GM21367 (cell line): ENCODE measurements around the gene STAG1.
"Not testable (repeated sequence)": the region's sequence is repeated elsewhere in the genome, so short reads cannot be mapped to it uniquely, and the experiment has no call there.

ENCODE experiments used
- ATAC-seq: cut with Tn5 transposase; IDR thresholded peaks from one replicate; pipeline ENCODE4 v1.9.1; 2021; ENCODE audit not compliant: unreplicated experiment

Gene STAG1

DNA sequence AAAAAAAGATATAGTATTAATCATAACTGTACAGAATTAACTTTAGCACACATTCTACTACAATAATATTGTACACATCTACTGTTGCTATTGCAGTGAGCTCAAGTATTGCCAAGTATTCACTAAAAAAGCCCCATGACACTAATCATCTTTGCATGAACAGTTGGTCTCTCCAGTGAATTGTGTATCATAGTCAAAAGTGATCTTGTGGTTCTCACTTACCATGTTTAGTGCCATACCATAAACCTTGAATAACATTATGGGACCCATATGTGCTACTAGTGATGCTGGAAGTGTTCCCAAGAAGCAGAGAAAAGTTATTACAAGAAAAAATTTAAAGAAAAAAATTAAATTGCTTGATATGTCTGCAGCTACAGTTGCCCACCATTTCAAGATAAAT lies 324.9 kb downstream of the STAG1 start:
- no peak for ATAC-seq

DNA sequence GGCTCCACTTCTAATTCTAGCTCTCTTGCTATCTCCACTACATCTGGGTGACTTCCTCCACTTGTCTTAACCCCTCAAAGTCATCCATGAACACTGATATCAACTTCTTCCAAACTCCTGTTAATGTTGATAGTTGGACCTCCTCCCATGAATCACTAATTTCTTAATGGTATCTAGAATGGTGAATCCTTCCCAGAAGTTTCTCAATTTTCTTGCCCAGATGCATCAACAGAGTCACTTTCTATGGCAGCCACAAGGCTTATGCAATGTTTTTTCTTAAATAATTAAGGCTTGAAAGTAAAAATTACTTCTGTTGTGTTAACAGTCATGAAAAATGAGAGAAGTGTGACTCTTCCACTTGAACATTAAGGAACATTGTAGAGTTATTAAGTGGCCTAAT lies 337.7 kb downstream of the STAG1 start:
- no peak for ATAC-seq

DNA sequence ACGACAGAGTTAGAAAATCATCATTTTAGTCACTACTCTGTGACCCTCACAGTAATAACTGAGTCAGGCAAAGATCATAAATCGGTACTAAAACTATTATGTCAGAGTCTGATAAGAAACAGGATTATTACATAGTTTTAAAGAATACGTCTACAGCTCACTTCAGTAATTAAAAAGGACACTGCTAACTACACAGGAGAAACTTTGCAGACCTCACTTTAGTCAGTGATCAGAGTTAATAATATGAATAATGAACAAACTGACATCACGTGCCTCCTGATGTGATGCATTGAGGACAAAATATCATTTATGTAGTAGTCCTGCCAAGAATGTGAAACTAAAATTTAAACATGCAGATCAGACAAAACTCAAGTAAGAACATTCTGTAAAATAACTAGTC lies 339.9 kb downstream of the STAG1 start:
- ATAC-seq = no peak

DNA sequence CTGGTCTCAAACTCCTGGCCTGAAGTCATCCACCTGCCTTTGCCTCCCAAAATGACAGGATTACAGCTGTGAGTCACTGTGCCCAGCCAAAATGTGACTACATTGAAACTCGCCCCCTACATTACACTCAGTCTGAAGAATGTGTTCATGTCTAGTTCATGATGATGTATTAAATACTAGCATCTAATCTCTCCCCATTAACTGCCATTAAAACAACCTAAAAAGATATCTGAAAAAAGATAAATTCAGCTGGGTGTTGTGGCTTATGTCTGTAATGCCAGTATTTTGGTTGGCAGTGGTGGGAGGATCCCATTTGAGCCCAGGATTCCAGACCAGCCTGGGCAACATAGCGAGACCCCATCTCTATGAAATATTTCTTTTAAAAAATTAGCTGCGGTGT lies 342.6 kb downstream of the STAG1 start:
- ATAC-seq = no peak

DNA sequence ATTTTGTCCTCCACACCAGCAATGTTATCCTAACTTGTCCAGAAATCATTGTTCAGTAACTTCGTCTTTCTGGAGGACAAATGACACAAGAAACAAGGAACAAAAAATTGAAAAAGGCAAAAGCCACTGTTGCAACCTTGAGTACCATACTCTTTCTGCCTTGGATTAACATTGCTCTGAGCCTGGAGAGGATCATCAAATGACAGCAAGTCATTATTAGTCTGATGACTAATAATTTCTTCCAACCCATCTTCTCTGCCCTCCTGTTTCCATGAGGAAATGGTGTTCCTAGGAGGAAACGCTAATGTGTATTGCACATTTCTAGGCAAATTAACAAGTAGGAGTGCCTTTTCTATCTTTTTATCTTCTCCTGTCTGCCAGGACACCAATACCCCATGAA lies 348.1 kb downstream of the STAG1 start:
- ATAC-seq = no peak

DNA sequence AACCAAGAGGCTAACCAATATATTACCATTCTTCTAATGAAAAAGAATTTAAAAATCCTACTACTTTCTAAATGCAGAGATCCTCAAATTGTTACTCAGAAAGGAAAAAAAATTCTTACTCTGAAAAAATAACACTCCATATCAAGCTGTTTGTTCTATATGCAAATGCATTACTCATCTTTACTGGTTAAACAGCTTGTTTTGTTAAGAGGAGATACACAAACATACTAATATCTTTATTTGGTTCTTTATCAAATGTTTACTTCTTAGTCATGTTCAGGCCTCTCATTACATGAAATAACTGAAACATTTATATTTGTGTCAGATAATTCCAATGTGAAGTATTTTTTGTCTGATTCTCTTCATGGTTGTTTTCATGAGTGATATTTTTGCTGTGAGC lies 355.3 kb downstream of the STAG1 start:
- ATAC-seq = no peak

DNA sequence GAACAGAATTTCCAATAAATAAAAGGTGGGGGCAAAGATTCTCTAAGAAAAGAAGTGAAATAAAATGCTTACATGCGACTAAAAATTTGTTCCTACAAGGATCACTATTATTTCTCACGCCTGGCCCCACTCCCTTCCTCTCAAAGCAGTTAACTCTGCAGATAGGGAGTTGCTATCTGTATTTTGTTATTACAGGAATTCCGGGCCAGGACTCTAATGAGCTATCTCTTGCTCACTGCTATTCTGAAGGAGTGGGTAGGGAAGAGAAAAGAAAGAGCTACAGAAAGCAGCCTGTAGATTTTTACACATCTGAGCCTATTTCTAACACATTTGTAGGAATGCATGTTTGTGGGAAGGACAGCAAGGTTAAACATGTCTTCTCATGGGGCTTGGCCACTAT lies 361.6 kb downstream of the STAG1 start:
- ATAC-seq = no peak

DNA sequence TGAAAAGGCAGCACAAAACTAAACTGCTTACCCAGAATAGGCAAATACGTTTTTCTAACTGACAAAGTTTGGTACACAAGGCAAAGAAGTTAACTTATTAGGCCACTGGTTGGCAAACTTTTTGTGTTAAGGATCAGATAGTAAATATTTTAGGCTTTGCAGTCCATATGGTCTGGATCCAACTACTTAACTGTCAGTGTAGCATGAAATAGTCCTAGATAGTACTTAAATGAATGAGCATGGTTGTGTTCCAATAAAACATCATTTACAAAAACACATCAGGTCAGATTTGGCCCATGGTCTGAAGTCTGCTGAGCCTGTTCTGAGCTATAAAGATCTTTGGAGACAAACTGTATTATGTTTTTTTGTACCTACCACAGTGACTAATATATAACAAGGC lies 365.1 kb downstream of the STAG1 start:
- ATAC-seq = no peak

DNA sequence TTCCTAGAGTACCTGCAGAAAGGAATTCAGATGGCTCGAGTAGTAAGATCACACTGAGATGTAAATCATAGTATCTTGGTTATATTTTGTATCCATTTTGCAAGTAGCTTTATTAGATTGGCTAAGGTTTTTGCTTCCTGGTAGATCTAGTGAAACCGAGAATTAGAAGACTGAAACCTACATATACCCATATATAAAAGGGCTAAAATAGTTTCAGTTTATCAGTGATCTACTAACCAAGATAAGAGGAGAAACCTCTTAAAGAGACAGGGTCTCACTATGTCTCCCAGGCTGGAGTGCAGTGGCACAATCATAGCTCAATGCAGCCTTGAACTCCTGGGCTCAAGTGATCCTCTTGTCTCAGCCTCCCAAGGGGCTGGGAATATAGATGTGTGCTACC lies 366.7 kb downstream of the STAG1 start:
- ATAC-seq = peak; percentile 87

DNA sequence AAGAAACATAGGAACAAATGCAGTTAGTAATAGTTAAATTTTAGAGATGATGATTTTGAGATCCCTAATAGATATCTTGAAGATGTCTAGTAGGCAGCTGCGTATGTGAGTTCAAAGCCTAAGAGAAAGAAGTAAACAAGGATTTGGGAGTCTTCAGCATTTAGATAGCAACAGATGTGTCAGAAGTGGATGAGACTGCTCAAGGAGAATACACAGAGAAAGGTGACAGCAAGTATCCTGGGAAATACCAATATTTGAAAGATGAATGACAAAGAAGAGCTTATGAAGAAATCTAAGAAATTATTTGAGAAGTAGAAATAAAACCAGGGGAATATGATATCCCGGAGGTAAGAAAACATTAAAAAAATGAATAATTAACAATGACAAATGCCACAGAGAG lies 371.1 kb downstream of the STAG1 start:
- ATAC-seq = no peak

DNA sequence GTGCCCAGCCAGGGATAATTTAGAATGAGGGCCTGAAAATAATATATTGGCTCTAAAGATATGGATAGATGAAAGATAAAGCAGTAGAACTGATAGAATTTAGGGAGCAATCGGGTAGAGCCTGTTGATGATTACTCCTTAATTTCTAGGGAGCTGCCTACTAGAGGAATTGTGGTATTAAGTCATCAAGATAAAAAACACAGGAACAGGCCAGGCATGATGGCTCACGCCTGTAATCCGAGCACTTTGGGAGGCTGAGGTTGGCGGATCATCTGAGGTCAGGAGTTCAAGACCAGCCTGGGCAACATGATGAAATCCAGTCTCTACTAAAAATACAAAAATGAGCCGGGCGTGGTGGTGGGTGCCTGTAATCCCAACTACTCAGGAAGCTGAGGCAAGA lies 371.6 kb downstream of the STAG1 start:
- no peak for ATAC-seq

DNA sequence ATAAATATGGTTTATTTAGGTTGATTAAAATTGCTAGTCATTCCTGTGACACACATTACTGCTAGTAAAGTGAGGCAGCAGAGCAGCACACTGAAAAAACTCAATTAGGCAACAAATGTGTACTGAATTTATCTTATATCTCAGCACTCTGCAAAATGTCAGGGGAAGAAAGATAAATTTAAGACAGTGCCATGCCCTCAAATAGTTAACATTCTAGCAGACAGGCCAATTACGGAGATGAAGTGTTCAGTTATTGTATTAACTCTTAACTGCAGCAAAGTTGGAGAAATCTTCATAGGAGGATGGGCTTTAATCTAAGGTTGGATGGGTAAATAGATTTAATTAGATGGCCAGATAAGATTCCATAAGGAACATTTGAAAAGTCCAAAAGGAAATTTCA lies 374.2 kb downstream of the STAG1 start:
- no peak for ATAC-seq

DNA sequence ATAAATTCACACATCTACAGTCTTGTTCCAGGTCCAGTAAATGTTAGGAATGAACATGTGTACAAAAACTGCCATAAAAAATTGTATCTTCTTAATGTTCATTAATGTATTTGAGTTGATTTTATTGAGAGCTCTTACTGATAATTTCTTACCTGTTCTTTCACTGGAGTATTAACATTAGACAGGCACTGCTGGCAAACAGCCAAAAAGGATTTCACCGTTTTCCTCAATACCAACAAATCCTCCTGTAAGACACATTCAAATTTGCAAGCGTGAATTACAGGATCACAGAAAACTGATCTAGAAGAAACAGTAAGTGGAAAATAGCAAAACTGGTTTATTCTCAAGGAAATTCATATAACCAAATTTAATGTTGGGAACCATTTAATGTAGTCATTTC lies 374.7 kb downstream of the STAG1 start:
- no peak for ATAC-seq

DNA sequence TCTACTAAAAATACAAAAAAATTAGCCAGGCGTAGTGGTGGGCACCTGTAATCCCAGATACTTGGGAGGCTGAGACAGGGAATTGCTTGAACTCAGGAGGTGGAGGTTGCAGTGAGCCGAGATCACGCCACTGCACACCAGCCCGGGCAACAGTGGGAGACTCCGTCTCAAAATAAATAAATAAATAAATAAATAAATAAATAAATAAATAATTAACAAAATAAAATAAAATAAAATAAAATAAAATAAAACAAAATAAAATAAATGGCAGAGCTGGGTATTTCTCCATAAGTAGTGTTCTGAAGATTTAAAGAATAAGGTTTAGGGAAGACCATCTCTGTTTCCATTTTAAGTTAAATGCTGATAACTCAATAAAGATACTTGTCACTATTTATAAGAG lies 376.4 kb downstream of the STAG1 start:
- ATAC-seq = not testable (repeated sequence)

DNA sequence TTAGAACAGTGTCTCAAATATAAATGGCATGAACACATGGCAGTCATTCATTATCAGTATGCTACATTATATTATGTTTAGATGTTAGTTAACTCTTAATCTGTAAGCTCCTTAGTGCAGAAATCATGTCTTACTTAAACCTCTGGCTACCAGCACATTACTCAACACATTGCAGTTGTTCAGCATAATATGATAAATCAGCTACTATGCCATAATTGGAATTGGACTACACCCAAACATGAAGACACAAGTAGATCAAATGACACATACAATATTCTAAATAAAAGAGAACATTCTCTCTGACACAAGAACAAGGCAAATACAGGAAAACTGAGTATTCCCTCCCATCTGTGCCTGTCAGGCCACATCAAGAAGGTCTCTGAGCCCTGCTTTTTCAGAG lies 385.9 kb downstream of the STAG1 start:
- ATAC-seq = no peak

DNA sequence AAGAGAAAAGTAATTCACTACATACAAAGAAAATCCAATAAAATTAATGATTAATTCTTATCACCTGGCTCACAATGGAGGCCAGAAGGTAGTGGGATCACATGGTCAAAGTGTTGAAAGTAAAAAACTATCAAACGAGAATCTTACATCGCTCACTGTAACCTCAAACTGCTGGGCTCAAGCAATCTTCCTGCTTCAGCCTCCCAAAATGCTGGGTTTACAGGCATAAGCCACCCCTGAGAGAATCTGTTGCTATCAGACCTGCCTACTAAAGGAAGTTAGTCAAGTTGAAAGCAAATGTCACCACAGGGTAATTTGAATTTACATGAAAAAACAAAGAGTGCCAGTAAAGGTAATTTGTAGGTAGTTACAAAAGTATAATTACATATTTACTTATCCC lies 398.7 kb downstream of the STAG1 start:
- ATAC-seq = peak; percentile 51

DNA sequence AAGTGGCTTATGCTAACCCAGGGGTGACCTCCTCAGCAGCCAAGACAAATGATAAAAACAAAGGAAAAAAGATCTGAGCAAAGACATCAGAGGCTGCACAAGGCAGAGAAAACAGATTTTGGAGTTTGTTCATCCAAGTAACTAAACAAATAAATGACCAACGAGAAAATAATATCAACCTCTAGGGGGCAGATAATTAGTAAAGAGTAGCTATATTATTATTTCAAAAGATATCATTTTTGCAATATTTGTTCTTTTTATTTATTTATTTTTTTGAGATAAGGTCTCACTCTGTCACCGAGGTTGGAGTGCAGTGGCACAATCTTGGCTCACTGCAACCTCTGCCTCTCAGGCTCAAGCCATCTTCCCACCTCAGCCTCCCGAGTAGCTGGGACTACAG lies 400.3 kb downstream of the STAG1 start:
- no peak for ATAC-seq

DNA sequence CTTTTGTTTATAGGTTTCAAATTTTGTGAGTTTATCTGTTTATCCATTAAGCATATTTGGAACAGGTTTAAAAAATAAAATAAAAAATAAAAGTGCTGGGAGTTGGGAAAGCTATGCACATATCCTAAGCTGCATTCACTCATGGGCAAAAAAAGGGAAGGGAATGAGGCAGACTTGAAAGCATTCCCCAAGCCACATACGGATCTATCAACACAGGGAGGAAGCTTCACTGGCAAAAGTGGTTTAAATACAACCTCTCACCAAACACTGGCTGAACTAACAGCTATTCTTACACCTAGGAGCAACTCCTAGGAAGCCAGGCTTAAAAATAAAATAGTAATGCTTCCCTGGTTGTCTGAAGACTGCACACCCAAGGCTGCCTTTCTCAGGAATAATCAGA lies 400.8 kb downstream of the STAG1 start:
- no peak for ATAC-seq

DNA sequence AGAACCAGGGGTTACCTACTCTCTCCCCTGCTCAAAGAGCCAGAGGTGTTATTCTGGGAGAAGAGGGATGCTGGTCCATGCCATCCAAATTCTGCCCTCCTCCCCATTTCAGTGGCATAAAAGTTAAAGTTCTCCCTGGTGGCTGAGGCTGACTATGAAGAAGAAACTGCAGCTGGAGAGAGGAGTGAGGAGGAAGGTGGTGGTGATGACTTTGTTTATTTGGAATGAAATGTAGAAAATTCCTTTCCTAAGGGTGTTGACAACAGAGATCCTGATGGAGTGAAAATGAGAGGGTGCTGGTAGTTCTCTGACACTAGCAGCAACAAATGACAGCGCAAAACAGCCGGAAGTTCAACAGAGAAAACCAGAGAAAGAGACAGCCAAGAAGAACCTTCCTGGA lies 401.6 kb downstream of the STAG1 start:
- ATAC-seq = no peak

DNA sequence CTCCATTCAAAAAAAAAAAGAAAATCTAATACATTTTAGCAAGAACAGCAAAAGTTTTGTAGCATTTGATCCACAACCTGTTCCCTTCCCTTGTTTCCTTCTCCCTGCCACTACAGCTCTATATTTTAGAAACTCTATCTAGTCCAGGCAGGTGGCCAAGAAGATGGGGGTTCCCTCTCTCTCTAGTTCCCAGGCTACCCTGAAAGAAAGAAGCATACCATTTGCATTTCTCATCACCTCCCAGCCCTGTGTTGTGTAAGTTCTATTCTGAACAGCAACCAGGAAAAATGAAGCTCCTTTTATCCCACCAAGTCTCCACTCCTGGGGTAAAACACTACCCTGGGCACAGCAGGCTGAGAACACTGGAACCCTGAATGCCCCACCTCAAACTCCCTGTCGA lies 402.0 kb downstream of the STAG1 start:
- ATAC-seq = no peak

DNA sequence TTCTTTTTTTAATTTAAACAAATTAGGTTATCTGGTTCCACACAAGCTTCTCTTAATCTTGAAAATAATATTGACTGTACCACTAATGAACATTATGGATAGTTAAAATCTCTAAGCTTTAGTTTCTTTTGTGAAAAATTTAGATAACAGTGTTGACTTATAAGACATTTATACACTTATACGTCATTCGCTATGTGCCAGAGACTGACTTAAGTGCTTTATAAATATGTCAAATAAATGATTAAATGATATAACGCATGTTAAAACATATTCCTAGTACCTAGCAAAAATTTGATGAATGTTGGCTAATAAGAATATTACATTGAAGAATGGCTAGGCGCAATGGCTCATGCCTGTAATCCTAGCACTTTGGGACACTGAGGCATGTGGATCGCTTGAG lies 405.7 kb downstream of the STAG1 start:
- no peak for ATAC-seq

DNA sequence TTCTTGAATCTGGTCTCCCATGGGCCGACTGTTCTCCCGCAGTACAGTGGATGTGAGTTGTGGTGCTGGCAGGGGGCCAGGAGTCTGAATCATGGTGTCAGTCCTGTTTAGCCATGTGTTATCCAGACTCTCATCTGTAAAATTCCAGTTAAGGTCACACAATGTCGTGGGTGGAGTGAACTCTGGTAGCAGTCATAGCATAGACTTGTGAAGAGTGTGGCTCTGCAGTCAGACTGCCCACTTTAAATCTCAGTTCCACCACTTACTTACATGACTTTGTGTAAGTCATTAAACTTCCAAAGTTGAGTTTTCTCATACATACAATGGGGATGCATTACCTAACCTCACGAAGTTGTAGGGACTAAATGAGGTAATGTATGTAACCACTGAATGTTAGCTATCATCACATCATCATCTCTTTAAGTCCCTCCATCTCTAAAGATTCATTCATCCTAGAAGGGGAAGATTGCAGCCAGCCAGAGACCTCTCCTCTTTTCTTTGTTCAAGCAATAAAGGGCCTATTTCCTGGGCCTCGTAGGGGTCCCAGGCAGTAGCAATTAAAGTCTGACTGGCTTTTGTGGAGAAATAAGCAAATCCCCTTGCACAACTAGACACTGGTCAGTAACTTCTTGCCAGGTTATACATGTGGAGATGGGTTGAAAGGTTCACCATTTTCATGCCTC lies 408.2 kb downstream of the STAG1 start:
- no peak for ATAC-seq

DNA sequence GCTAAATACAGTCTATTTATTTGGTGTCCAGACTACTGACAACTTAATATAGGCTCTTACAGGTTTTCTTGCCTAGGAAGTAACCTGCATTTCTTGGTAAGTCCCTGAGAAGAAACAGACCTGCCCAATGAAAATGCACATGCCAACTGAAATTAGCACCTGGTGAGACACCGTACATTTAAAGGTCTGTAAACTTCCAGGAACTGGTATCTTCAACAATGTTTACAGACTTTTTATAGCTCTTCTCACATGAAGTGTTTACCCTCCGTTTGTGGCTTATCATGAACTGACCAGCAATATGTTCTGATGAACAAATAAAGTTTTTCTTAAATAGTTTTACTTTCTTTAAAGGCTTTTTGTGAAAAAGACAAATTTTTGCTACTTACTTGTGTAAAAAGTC lies 408.7 kb downstream of the STAG1 start:
- no peak for ATAC-seq
